LNCAP (cell line): Measurements from ENCODE around the gene PTGDS.

Source experiments
- CTCF ChIP-seq: fragments of 450-650 bp; IDR thresholded peaks from 2 replicates; pipeline ENCODE4 v1.5.1; 2017; ENCODE audit warnings: mild to moderate bottlenecking

Gene PTGDS

GRCh38 chr9:136979769-136980587 is 2.7 kb downstream of the PTGDS start:
- TF ChIP-seq CTCF = no peak

- no peak for TF ChIP-seq CTCF
Measured at GRCh38 chr9:136980669-136981478, 3.6 kb downstream of the PTGDS start.

GRCh38 chr9:136981588-136982231 is 4.4 kb downstream of the PTGDS start:
- no peak for TF ChIP-seq CTCF

GRCh38 chr9:136982232-136983051 is 5.1 kb downstream of the PTGDS start, which contains the start of gene LCNL1:
TSS of gene LCNL1 (plus strand) at chr9:136982993. CDS start at chr9:136983587, 594 bp downstream.
- TF ChIP-seq CTCF = no peak

- TF ChIP-seq CTCF = no peak
Measured at GRCh38 chr9:136983167-136983566, 5.9 kb downstream of the PTGDS start.

GRCh38 chr9:136983656-136984314 is 6.5 kb downstream of the PTGDS start:
- no peak for TF ChIP-seq CTCF
